Colonic mucosa (tissue), 4 donors: Measurements from ENCODE around the gene UQCRQ. TPM values are rescaled to one million over a fixed set of nuclear protein-coding genes. Genes with fewer than 3 reads are reported as not detected.
A peak's percentile ranks its signal among the peaks of the same experiment; 100 is the strongest.

ENCODE experiments used
- DNase-seq: peaks from one replicate; pipeline ENCODE4 v3.0.0-alpha.2; 2020
- H3K27ac ChIP-seq: fragments of 200-600 bp; one replicate; pipeline ENCODE4 v1.8.0; 2021
- H3K27me3 ChIP-seq: fragments of 200-600 bp; one replicate; pipeline ENCODE4 v1.8.0; 2021
- H3K36me3 ChIP-seq: fragments of 200-600 bp; one replicate; pipeline ENCODE4 v1.8.0; 2021
- H3K4me1 ChIP-seq: fragments of 200-600 bp; one replicate; pipeline ENCODE4 v1.8.0; 2021; ENCODE audit warnings: mild to moderate bottlenecking
- H3K4me3 ChIP-seq: fragments of 200-600 bp; one replicate; pipeline ENCODE4 v1.8.0; 2021
- H3K9ac ChIP-seq, 2 donors: one replicate each; pipeline ENCODE4 v1.7.0; 2013; ENCODE audit warnings: control low read depth in 2 of 2, low read depth in 2 of 2, low read length in 2 of 2
- H3K9me3 ChIP-seq: fragments of 200-600 bp; one replicate; pipeline ENCODE4 v1.8.0; 2021
- intact Hi-C: fragments of 100-400 bp; cut with DNase I; formaldehyde crosslinking; loops from one replicate; pipeline ENCODE4 v1.14.1; 2022
- total RNA-seq, 2 donors: library from RNA; stranded (reverse); fragmentation: NEBNext Ultra II Directional in 1 of 2; extraction: Animal tissue kit (Norgen Biotek cat#: 25700) in 1 of 2; gene quantifications; one replicate each; pipeline ENCODE4 v1.2.1, GENCODE V29; 2021
- TF ChIP-seq, protein P1 (sequence below): fragments of 200-600 bp; IDR thresholded peaks from one replicate; pipeline ENCODE4 v1.8.0; 2022; ENCODE audit warnings: antibody characterized with exemption, mild to moderate bottlenecking
- donor health status: healthy.
- donor health status: DM: no; HTN: no; CAD: no.
- donor health status: DM: no; HTN: no; CAD: no.

The UQCRQ gene
- total RNA-seq, 2 donors from 2014 or later = 885 to 920 TPM

GRCh38 chr5:132836852-132837251 is 29.6 kb upstream of the UQCRQ start:
- TF ChIP-seq, protein P1, sequence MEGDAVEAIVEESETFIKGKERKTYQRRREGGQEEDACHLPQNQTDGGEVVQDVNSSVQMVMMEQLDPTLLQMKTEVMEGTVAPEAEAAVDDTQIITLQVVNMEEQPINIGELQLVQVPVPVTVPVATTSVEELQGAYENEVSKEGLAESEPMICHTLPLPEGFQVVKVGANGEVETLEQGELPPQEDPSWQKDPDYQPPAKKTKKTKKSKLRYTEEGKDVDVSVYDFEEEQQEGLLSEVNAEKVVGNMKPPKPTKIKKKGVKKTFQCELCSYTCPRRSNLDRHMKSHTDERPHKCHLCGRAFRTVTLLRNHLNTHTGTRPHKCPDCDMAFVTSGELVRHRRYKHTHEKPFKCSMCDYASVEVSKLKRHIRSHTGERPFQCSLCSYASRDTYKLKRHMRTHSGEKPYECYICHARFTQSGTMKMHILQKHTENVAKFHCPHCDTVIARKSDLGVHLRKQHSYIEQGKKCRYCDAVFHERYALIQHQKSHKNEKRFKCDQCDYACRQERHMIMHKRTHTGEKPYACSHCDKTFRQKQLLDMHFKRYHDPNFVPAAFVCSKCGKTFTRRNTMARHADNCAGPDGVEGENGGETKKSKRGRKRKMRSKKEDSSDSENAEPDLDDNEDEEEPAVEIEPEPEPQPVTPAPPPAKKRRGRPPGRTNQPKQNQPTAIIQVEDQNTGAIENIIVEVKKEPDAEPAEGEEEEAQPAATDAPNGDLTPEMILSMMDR = no peak
- Histone ChIP-seq H3K4me3 (no peak overlapping the region), H3K27ac (peak overlapping the region; percentile 88), H3K27me3 (no peaks in the 10 kb centered on the region), H3K9ac (peak overlapping the region in 1 of 2 donors; percentile 29), H3K9me3 (no peaks in the 10 kb centered on the region), H3K36me3 (no peaks in the 10 kb centered on the region), H3K4me1 (peaks cover 22% of the 10 kb centered on the region)
- intact Hi-C loops = no loop called here
- no peak for DNase-seq

- TF ChIP-seq, protein P1 = no peak
- Histone ChIP-seq H3K27ac (peak overlapping the region; percentile 88), H3K27me3 (no peaks in the 10 kb centered on the region), H3K36me3 (no peaks in the 10 kb centered on the region), H3K9me3 (no peaks in the 10 kb centered on the region), H3K4me1 (peaks cover 22% of the 10 kb centered on the region), H3K4me3 (no peak overlapping the region), H3K9ac (peak overlapping the region in 1 of 2 donors; percentile 48)
- peak; percentile 86 for DNase-seq
- intact Hi-C loops = no loop called here
Observed at GRCh38 chr5:132837868-132838267, 28.6 kb upstream of the UQCRQ start.

DNA sequence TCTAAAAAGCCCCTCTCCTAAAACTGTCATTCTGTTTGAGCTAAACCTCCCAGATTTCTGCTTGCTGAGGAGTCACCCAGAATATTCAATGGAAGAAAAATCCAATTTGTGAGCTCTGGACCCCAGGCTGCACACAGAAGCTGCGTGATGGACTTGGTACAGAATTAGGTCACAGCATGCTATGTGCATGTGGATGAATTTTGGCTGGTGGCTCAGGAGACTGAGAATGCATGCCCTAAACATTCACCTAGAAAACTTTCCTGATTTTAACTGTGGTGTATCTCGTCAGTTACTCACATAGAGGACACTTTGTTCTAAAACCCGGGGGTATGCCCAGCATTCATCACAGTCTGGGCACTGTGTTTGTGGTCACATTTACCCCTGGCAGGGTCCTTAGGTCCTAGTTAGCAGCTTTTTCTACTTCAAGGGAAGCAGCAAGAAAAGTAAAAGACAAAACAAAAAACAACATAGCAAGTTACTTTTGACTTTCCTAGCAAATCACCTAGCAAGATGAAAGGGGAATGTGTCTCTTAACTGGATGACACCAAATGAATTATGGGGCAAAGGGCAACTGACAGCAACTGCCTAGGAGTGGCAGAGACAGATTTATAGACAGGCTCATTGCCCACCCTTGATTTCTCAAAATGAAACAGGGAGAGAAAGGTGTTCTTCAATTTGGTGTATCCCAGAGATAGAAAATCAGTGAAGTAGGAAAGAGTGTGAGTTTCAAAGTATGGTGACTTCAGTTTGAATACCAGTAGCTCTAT is 27.7 kb upstream of the UQCRQ start:
- peak; percentile 55 for DNase-seq
- Histone ChIP-seq H3K27me3 (no peaks in the 10 kb centered on the region), H3K9me3 (no peaks in the 10 kb centered on the region), H3K9ac (peak overlapping the region in 1 of 2 donors; percentile 48), H3K4me3 (no peak overlapping the region), H3K4me1 (peaks cover 22% of the 10 kb centered on the region), H3K36me3 (no peaks in the 10 kb centered on the region), H3K27ac (peak overlapping the region; percentile 88)
- intact Hi-C loops = no loop called here
- TF ChIP-seq, protein P1 = no peak

- Histone ChIP-seq H3K27me3 (no peaks in the 10 kb centered on the region), H3K9me3 (no peaks in the 10 kb centered on the region), H3K4me3 (no peak overlapping the region), H3K9ac (peak overlapping the region in 1 of 2 donors; percentile 48), H3K4me1 (peaks cover 22% of the 10 kb centered on the region), H3K27ac (peak overlapping the region; percentile 88), H3K36me3 (no peaks in the 10 kb centered on the region)
- intact Hi-C loops = no loop called here
- TF ChIP-seq, protein P1 = no peak
- peak; percentile 63 for DNase-seq
Observed at GRCh38 chr5:132839426-132840301, 26.8 kb upstream of the UQCRQ start.

- no peaks in the 10 kb centered on the region for H3K27me3 ChIP-seq
- H3K27ac ChIP-seq = peak overlapping the region; percentile 88
- H3K36me3 ChIP-seq = no peaks in the 10 kb centered on the region
- no peak for DNase-seq
- TF ChIP-seq, protein P1 = no peak
- intact Hi-C loops = no loop called here
- peak overlapping the region in 1 of 2 donors; percentile 48 for H3K9ac ChIP-seq
- no peaks in the 10 kb centered on the region for H3K9me3 ChIP-seq
- H3K4me3 ChIP-seq = no peak overlapping the region
- H3K4me1 ChIP-seq = peaks cover 22% of the 10 kb centered on the region
Observed at GRCh38 chr5:132840313-132840712, 26.1 kb upstream of the UQCRQ start.
